Fibroblast of lung (primary cell): ENCODE measurements around the gene PMS1. TPM values are rescaled to one million over a fixed set of nuclear protein-coding genes. Genes with fewer than 3 reads are reported as not detected.
"Not testable (repeated sequence)": the region's sequence is repeated elsewhere in the genome, so short reads cannot be mapped to it uniquely, and the experiment has no call there.

Experiments
- DNase-seq, 2 donors: peaks; one replicate each; pipeline versions ENCODE4 v3.0.0 to v3.0.0-alpha.2; 2010; ENCODE audit warnings: low read depth in 2 of 2
- H2AFZ ChIP-seq: 2 replicates; pipeline ENCODE4 v1.5.1; 2012; ENCODE audit warnings: low read length, control low read depth, inconsistent platforms
- H3K27ac ChIP-seq: 2 replicates; pipeline ENCODE4 v1.5.1; 2011; ENCODE audit warnings: low read length, control low read depth; ENCODE audit not compliant: insufficient read depth
- H3K27me3 ChIP-seq: 2 replicates; pipeline ENCODE4 v1.5.1; 2011; ENCODE audit warnings: mild to moderate bottlenecking, low read length; ENCODE audit not compliant: control insufficient read depth, insufficient read depth
- H3K36me3 ChIP-seq: 2 replicates; pipeline ENCODE4 v1.5.1; 2011; ENCODE audit warnings: low read length; ENCODE audit not compliant: control insufficient read depth, insufficient read depth
- H3K4me1 ChIP-seq: 2 replicates; pipeline ENCODE4 v1.5.1; 2011; ENCODE audit warnings: low read length; ENCODE audit not compliant: control insufficient read depth, insufficient read depth; ENCODE audit errors: extremely low read depth
- H3K4me2 ChIP-seq: 2 replicates; pipeline ENCODE4 v1.5.1; 2011; ENCODE audit warnings: low read length, control low read depth; ENCODE audit not compliant: insufficient read depth; ENCODE audit errors: extremely low read depth
- H3K4me3 ChIP-seq, 4 experiments: fragments of 200-600 bp in 1 of 4; sonication (generic) in 1 of 4; replicated peaks in 1 of 4; 2 replicates each; pipeline ENCODE4 v1.5.1; 2011 to 2016; ENCODE audit warnings: low read length in 4 of 4, low read depth in 3 of 4, mild to moderate bottlenecking in 3 of 4, control low read depth in 2 of 4, inconsistent platforms in 1 of 4, mixed read lengths in 1 of 4; ENCODE audit not compliant: insufficient read depth in 1 of 4; ENCODE audit errors: control extremely low read depth in 1 of 4
- H3K79me2 ChIP-seq: 2 replicates; pipeline ENCODE4 v1.5.1; 2012; ENCODE audit warnings: mild to moderate bottlenecking, low read length, inconsistent platforms; ENCODE audit not compliant: control insufficient read depth, insufficient read depth
- H3K9ac ChIP-seq: 2 replicates; pipeline ENCODE4 v1.5.1; 2011; ENCODE audit warnings: mild to moderate bottlenecking, low read length, control low read depth; ENCODE audit not compliant: insufficient read depth
- H3K9me3 ChIP-seq: 2 replicates; pipeline ENCODE4 v1.5.1; 2012; ENCODE audit warnings: low read depth, low read length; ENCODE audit not compliant: control insufficient read depth, insufficient read depth
- H4K20me1 ChIP-seq: 2 replicates; pipeline ENCODE4 v1.5.1; 2011; ENCODE audit warnings: low read length; ENCODE audit not compliant: control insufficient read depth, insufficient read depth; ENCODE audit errors: extremely low read depth
- EZH2 ChIP-seq: IDR thresholded peaks from 2 replicates; pipeline ENCODE4 v1.5.1; 2012; ENCODE audit warnings: low read length, control low read depth, mild to moderate bottlenecking; ENCODE audit errors: missing control alignments
- polyA plus RNA-seq, 2 donors: library from polyadenylated mRNA; depleted of rRNA in 1 of 2; stranded (reverse) in 1 of 2; unstranded in 1 of 2; fragments of >200 nt; gene quantifications; 2 replicates each; pipeline ENCODE4 v1.2.1, GENCODE V29; 2011 to 2012; ENCODE audit warnings: missing spikeins in 1 of 2
- total RNA-seq: library from RNA; depleted of rRNA; stranded (reverse); fragments of >200 nt; gene quantifications from 2 replicates; pipeline ENCODE4 v1.2.1, GENCODE V29; 2014
- TF ChIP-seq, protein P1 (sequence below), 2 donors: IDR thresholded peaks in 1 of 2; conservative IDR thresholded peaks in 1 of 2; 1 replicate in 1 of 2; 2 replicates in 1 of 2; pipeline ENCODE4 v1.5.1; 2011 to 2012; ENCODE audit warnings: low read length in 2 of 2, control low read depth in 1 of 2, inconsistent platforms in 1 of 2, low read depth in 1 of 2, mild to moderate bottlenecking in 1 of 2

Gene PMS1
- total and polyA plus RNA-seq, 2 donors (not counting 1 experiment from before 2014, with no cell fraction given) = 15.7 to 41.0 TPM

DNA sequence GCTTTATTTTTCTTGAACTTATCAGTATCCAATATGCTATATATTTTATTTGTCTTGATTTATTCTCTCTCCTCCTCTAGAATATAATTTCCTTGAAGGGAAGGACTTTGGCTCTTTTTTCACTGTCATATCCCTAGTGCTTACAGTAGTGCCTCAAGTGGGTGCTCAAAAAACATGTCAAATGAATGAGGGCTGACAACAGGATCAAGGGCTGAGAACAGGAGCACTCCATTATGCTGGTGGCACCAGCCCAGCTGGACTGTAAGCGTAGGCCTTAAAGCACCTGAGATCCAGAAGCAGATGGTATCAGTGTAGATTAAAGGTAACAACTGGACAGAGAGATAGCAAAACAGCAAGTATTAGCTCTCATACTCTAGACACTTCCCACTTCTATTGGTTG is 46.3 kb downstream of the PMS1 start:
- Histone ChIP-seq H3K4me1 (no peaks in the 10 kb centered on the region), H3K36me3 (no peaks in the 10 kb centered on the region), H3K79me2 (no peaks in the 10 kb centered on the region), H3K9me3 (no peaks in the 10 kb centered on the region), H4K20me1 (no peaks in the 10 kb centered on the region), H3K27me3 (no peaks in the 10 kb centered on the region), H3K9ac (no peak overlapping the region), H3K4me3 (no peak overlapping the region), H2AFZ (no peak overlapping the region), H3K27ac (no peak overlapping the region), H3K4me2 (no peak overlapping the region)
- DNase-seq = no peak
- TF ChIP-seq, protein P1, sequence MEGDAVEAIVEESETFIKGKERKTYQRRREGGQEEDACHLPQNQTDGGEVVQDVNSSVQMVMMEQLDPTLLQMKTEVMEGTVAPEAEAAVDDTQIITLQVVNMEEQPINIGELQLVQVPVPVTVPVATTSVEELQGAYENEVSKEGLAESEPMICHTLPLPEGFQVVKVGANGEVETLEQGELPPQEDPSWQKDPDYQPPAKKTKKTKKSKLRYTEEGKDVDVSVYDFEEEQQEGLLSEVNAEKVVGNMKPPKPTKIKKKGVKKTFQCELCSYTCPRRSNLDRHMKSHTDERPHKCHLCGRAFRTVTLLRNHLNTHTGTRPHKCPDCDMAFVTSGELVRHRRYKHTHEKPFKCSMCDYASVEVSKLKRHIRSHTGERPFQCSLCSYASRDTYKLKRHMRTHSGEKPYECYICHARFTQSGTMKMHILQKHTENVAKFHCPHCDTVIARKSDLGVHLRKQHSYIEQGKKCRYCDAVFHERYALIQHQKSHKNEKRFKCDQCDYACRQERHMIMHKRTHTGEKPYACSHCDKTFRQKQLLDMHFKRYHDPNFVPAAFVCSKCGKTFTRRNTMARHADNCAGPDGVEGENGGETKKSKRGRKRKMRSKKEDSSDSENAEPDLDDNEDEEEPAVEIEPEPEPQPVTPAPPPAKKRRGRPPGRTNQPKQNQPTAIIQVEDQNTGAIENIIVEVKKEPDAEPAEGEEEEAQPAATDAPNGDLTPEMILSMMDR (conservative IDR thresholded peaks at IDR 0.05 in 1 of 2, IDR thresholded peaks at IDR 0.05 in 1 of 2; ENCODE audit: low read depth in 1 of 2, low read length in 2 of 2) = no peak
- TF ChIP-seq EZH2 = no peak

DNA sequence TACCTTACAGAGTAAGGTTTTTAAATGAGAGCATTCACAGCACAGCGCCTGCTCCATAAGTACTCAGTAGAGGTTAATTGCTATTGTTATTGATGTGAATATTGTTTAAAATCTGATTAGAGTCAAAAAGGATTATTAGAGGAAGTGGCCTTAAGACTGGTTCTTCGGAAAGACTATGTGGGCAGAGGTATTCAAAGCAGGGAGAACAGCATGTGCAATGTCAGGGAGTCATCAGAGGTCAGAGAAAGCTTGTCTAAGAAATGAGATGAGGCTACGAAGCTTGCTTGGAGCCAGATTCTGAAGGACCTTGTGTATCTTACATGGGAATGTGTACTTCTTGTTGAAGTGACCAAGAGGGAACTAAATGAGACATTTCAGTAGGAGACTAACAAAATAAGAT is 49.8 kb downstream of the PMS1 start:
- peaks cover 9% of the 10 kb centered on the region for H3K4me1 ChIP-seq
- H3K27ac ChIP-seq = no peak overlapping the region
- H2AFZ ChIP-seq = no peak overlapping the region
- no peak overlapping the region for H3K4me3 ChIP-seq
- H3K4me2 ChIP-seq = no peak overlapping the region
- no peaks in the 10 kb centered on the region for H3K36me3 ChIP-seq
- no peaks in the 10 kb centered on the region for H4K20me1 ChIP-seq
- H3K9me3 ChIP-seq = no peaks in the 10 kb centered on the region
- DNase-seq = no peak
- no peaks in the 10 kb centered on the region for H3K79me2 ChIP-seq
- no peak overlapping the region for H3K9ac ChIP-seq
- no peak for TF ChIP-seq EZH2
- TF ChIP-seq, protein P1 (conservative IDR thresholded peaks at IDR 0.05 in 1 of 2, IDR thresholded peaks at IDR 0.05 in 1 of 2; ENCODE audit: low read depth in 1 of 2, low read length in 2 of 2) = no peak
- no peaks in the 10 kb centered on the region for H3K27me3 ChIP-seq

DNA sequence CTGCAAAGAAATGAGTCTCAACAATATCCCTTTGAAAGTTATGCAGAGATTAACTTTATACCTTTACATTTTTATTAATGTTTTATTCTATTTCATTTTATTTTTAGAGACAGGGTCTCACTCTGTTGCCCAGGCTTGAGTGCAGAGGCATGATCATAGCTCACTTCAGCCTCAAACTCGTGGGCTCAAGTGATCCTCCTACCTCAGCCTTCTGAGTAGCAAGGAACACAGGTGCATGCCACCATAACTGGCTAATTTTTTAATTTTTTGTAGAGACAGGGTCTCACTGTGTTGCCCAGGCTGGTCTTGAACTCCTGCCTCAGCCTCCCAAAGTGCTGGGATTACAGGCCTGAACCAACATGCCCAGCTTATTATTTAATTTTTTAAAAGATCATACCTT is 50.4 kb downstream of the PMS1 start:
- H3K79me2 ChIP-seq, H3K36me3 ChIP-seq, H2AFZ ChIP-seq, H3K9me3 ChIP-seq, H3K9ac ChIP-seq, H3K4me3 ChIP-seq, H3K4me1 ChIP-seq, DNase-seq, H3K27me3 ChIP-seq, H3K27ac ChIP-seq, H3K4me2 ChIP-seq, H4K20me1 ChIP-seq: not testable (repeated sequence)
